ENCODE data around the gene SERPINA9.
"Not testable (repeated sequence)": the region's sequence is repeated elsewhere in the genome, so short reads cannot be mapped to it uniquely, and the experiment has no call there.

Gene SERPINA9

GRCh38 chr14:94485944-94486841, 10.2 kb upstream of the SERPINA9 start:
- DNase-seq (ENCODE audit: low spot score) = no peak

- DNase-seq (ENCODE audit: low spot score) = no peak
Observed at GRCh38 chr14:94484481-94484880, 8.5 kb upstream of the SERPINA9 start.

- DNase-seq (ENCODE audit: low spot score) = no peak
Observed at GRCh38 chr14:94483729-94484275, 7.8 kb upstream of the SERPINA9 start.

- no peak for DNase-seq (ENCODE audit: low spot score)
Observed at GRCh38 chr14:94483071-94483451, 7.1 kb upstream of the SERPINA9 start.

GRCh38 chr14:94482132-94483070, 6.4 kb upstream of the SERPINA9 start:
- DNase-seq (ENCODE audit: low spot score) = not testable (repeated sequence)

- no peak for DNase-seq (ENCODE audit: low spot score)
Observed at GRCh38 chr14:94481468-94482131, 5.6 kb upstream of the SERPINA9 start.

- no peak for DNase-seq (ENCODE audit: low spot score)
Observed at GRCh38 chr14:94480809-94481208, 4.8 kb upstream of the SERPINA9 start.

GRCh38 chr14:94478420-94478819, 2.4 kb upstream of the SERPINA9 start:
- no peak for DNase-seq (ENCODE audit: low spot score)

- DNase-seq (ENCODE audit: low spot score) = no peak
Observed at GRCh38 chr14:94474581-94475031, 1.4 kb downstream of the SERPINA9 start.

GRCh38 chr14:94473666-94474410, 2.2 kb downstream of the SERPINA9 start:
- no peak for DNase-seq (ENCODE audit: low spot score)

GRCh38 chr14:94472842-94473241, 3.2 kb downstream of the SERPINA9 start:
- DNase-seq (ENCODE audit: low spot score) = no peak

GRCh38 chr14:94471045-94471444, 5.0 kb downstream of the SERPINA9 start:
- no peak for DNase-seq (ENCODE audit: low spot score)

GRCh38 chr14:94470311-94470710, 5.7 kb downstream of the SERPINA9 start:
- DNase-seq (ENCODE audit: low spot score) = no peak

- no peak for DNase-seq (ENCODE audit: low spot score)
Observed at GRCh38 chr14:94469261-94469660, 6.7 kb downstream of the SERPINA9 start.

GRCh38 chr14:94467728-94468520, 8.1 kb downstream of the SERPINA9 start:
- no peak for DNase-seq (ENCODE audit: low spot score)

GRCh38 chr14:94466706-94467370, 9.2 kb downstream of the SERPINA9 start:
- DNase-seq (ENCODE audit: low spot score) = no peak

GRCh38 chr14:94465042-94465441, 11.0 kb downstream of the SERPINA9 start:
- no peak for DNase-seq (ENCODE audit: low spot score)

- DNase-seq (ENCODE audit: low spot score) = no peak
Observed at GRCh38 chr14:94464290-94464689, 11.7 kb downstream of the SERPINA9 start.

- DNase-seq (ENCODE audit: low spot score) = no peak
Observed at GRCh38 chr14:94462763-94463572, 13.0 kb downstream of the SERPINA9 start.

All from putamen (tissue), 1 donor.